ENCODE measurements around the gene SPTB.

Gene SPTB

GRCh38 chr14:64720131-64720576, 159.6 kb downstream of the SPTB start:
- no peak overlapping the region for H3K4me2 ChIP-seq (ENCODE audit: low read length)
- no peaks in the 10 kb centered on the region for H4K20me1 ChIP-seq (ENCODE audit: control insufficient read depth, insufficient read depth, low read depth, low read length)
- H3K4me1 ChIP-seq (ENCODE audit: control insufficient read depth, low read length) = no peaks in the 10 kb centered on the region
- H3K27ac ChIP-seq (ENCODE audit: low read depth, low read length) = no peak overlapping the region
- no peaks in the 10 kb centered on the region; the same call in 1 of the 2 replicates for H3K27me3 ChIP-seq (ENCODE audit: control insufficient read depth, low read length)
- H3K9me2 ChIP-seq (replicated peaks; ENCODE audit: control insufficient read depth, low read length) = no peaks in the 10 kb centered on the region
- H3K4me3 ChIP-seq (ENCODE audit: low read length) = no peak overlapping the region
- no peak for TF ChIP-seq CTCF (IDR thresholded peaks at IDR 0.05; ENCODE audit: low read depth, low read length, poor library complexity, severe bottlenecking)
- TF ChIP-seq EZH2phosphoT487 (IDR thresholded peaks at IDR 0.05; ENCODE audit: borderline replicate concordance, low read length) = no peak
- no peaks in the 10 kb centered on the region for H3K36me3 ChIP-seq (ENCODE audit: control insufficient read depth, low read length)
- H3K9me3 ChIP-seq (ENCODE audit: control insufficient read depth, insufficient read depth, low read length) = no peaks in the 10 kb centered on the region
- H3K79me2 ChIP-seq (ENCODE audit: control insufficient read depth, low read length) = no peaks in the 10 kb centered on the region
- no peaks in the 10 kb centered on the region for H3F3A ChIP-seq (ENCODE audit: control insufficient read depth, insufficient read depth)

- no peaks in the 10 kb centered on the region for H4K20me1 ChIP-seq (ENCODE audit: control insufficient read depth, insufficient read depth, low read depth, low read length)
- H3K4me2 ChIP-seq (ENCODE audit: low read length) = no peak overlapping the region
- no peaks in the 10 kb centered on the region for H3K79me2 ChIP-seq (ENCODE audit: control insufficient read depth, low read length)
- H3K27ac ChIP-seq (ENCODE audit: low read depth, low read length) = no peak overlapping the region
- no peaks in the 10 kb centered on the region for H3F3A ChIP-seq (ENCODE audit: control insufficient read depth, insufficient read depth)
- no peak for TF ChIP-seq EZH2phosphoT487 (IDR thresholded peaks at IDR 0.05; ENCODE audit: borderline replicate concordance, low read length)
- no peak for TF ChIP-seq CTCF (IDR thresholded peaks at IDR 0.05; ENCODE audit: low read depth, low read length, poor library complexity, severe bottlenecking)
- no peaks in the 10 kb centered on the region for H3K4me1 ChIP-seq (ENCODE audit: control insufficient read depth, low read length)
- no peaks in the 10 kb centered on the region; the same call in 1 of the 2 replicates for H3K27me3 ChIP-seq (ENCODE audit: control insufficient read depth, low read length)
- no peaks in the 10 kb centered on the region for H3K36me3 ChIP-seq (ENCODE audit: control insufficient read depth, low read length)
- no peaks in the 10 kb centered on the region for H3K9me2 ChIP-seq (replicated peaks; ENCODE audit: control insufficient read depth, low read length)
- no peak overlapping the region for H3K4me3 ChIP-seq (ENCODE audit: low read length)
- H3K9me3 ChIP-seq (ENCODE audit: control insufficient read depth, insufficient read depth, low read length) = no peaks in the 10 kb centered on the region
Observed at GRCh38 chr14:64719601-64720000, 160.1 kb downstream of the SPTB start.

GRCh38 chr14:64718762-64719161, 160.9 kb downstream of the SPTB start:
- H3K4me2 ChIP-seq (ENCODE audit: low read length) = no peak overlapping the region
- H3K27ac ChIP-seq (ENCODE audit: low read depth, low read length) = no peak overlapping the region
- H3K27me3 ChIP-seq (ENCODE audit: control insufficient read depth, low read length) = no peaks in the 10 kb centered on the region; the same call in 1 of the 2 replicates
- no peak overlapping the region for H3K4me3 ChIP-seq (ENCODE audit: low read length)
- no peaks in the 10 kb centered on the region for H3K79me2 ChIP-seq (ENCODE audit: control insufficient read depth, low read length)
- H3K9me2 ChIP-seq (replicated peaks; ENCODE audit: control insufficient read depth, low read length) = no peaks in the 10 kb centered on the region
- no peaks in the 10 kb centered on the region for H3K9me3 ChIP-seq (ENCODE audit: control insufficient read depth, insufficient read depth, low read length)
- no peaks in the 10 kb centered on the region for H3K36me3 ChIP-seq (ENCODE audit: control insufficient read depth, low read length)
- H3F3A ChIP-seq (ENCODE audit: control insufficient read depth, insufficient read depth) = no peaks in the 10 kb centered on the region
- no peak for TF ChIP-seq CTCF (IDR thresholded peaks at IDR 0.05; ENCODE audit: low read depth, low read length, poor library complexity, severe bottlenecking)
- H3K4me1 ChIP-seq (ENCODE audit: control insufficient read depth, low read length) = no peaks in the 10 kb centered on the region
- no peaks in the 10 kb centered on the region for H4K20me1 ChIP-seq (ENCODE audit: control insufficient read depth, insufficient read depth, low read depth, low read length)

- no peaks in the 10 kb centered on the region for H3K4me1 ChIP-seq (ENCODE audit: control insufficient read depth, low read length)
- H3K36me3 ChIP-seq (ENCODE audit: control insufficient read depth, low read length) = no peaks in the 10 kb centered on the region
- H3F3A ChIP-seq (ENCODE audit: control insufficient read depth, insufficient read depth) = no peaks in the 10 kb centered on the region
- H3K79me2 ChIP-seq (ENCODE audit: control insufficient read depth, low read length) = no peaks in the 10 kb centered on the region
- no peaks in the 10 kb centered on the region for H4K20me1 ChIP-seq (ENCODE audit: control insufficient read depth, insufficient read depth, low read depth, low read length)
- H3K9me2 ChIP-seq (replicated peaks; ENCODE audit: control insufficient read depth, low read length) = no peaks in the 10 kb centered on the region
- no peaks in the 10 kb centered on the region; the same call in 1 of the 2 replicates for H3K27me3 ChIP-seq (ENCODE audit: control insufficient read depth, low read length)
- no peak overlapping the region for H3K4me2 ChIP-seq (ENCODE audit: low read length)
- no peaks in the 10 kb centered on the region for H3K9me3 ChIP-seq (ENCODE audit: control insufficient read depth, insufficient read depth, low read length)
- no peak overlapping the region for H3K27ac ChIP-seq (ENCODE audit: low read depth, low read length)
- TF ChIP-seq EZH2phosphoT487 (IDR thresholded peaks at IDR 0.05; ENCODE audit: borderline replicate concordance, low read length) (no peak), CTCF (IDR thresholded peaks at IDR 0.05; ENCODE audit: low read depth, low read length, poor library complexity, severe bottlenecking) (no peak)
- no peak overlapping the region for H3K4me3 ChIP-seq (ENCODE audit: low read length)
Observed at GRCh38 chr14:64717870-64718269, 161.8 kb downstream of the SPTB start.

Data from DOHH2 (cell line).